Kidney (tissue), 14 donors: ENCODE measurements around the gene SH3BP4. TPM values are rescaled to one million over a fixed set of nuclear protein-coding genes. Genes with fewer than 3 reads are reported as not detected.

Source experiments
- DNase-seq, 5 donors: peaks; one replicate each; pipeline ENCODE4 v3.0.0-alpha.2; 2013 to 2020
- FAIRE-seq: peaks from 2 replicates; lab custom pipeline; 2012; peaks lifted over from hg19 to GRCh38; lab: Jason Lieb, UNC
- H3K27ac ChIP-seq, 2 donors: one replicate each; pipeline ENCODE4 v1.7.0; 2013; ENCODE audit warnings: low read depth in 2 of 2, low read length in 2 of 2, inconsistent platforms in 1 of 2
- H3K27me3 ChIP-seq: one replicate; pipeline ENCODE4 v1.7.1; 2013; ENCODE audit warnings: low read length, inconsistent platforms; ENCODE audit not compliant: control insufficient read depth, insufficient read depth
- H3K36me3 ChIP-seq, 3 donors: one replicate each; pipeline versions ENCODE4 v1.7.0 to v1.7.1; 2013; ENCODE audit warnings: low read length in 3 of 3, control low read depth in 1 of 3, inconsistent platforms in 1 of 3; ENCODE audit not compliant: insufficient read depth in 3 of 3, control insufficient read depth in 2 of 3
- H3K4me1 ChIP-seq, 3 donors: one replicate each; pipeline versions ENCODE4 v1.7.0 to v1.7.1; 2013; ENCODE audit warnings: low read length in 3 of 3, inconsistent platforms in 1 of 3, low read depth in 1 of 3; ENCODE audit not compliant: control insufficient read depth in 2 of 3, insufficient read depth in 2 of 3
- H3K4me3 ChIP-seq, 3 donors: one replicate each; pipeline versions ENCODE4 v1.7.0 to v1.8.1; 2013; ENCODE audit warnings: low read length in 3 of 3, control low read depth in 1 of 3, inconsistent platforms in 1 of 3
- H3K9ac ChIP-seq, 3 donors: one replicate each; pipeline versions ENCODE4 v1.7.0 to v1.7.1; 2013; ENCODE audit warnings: low read length in 3 of 3, control low read depth in 1 of 3, inconsistent platforms in 1 of 3
- H3K9me3 ChIP-seq, 3 donors: one replicate each; pipeline versions ENCODE4 v1.7.0 to v1.7.1; 2013; ENCODE audit warnings: low read length in 3 of 3, control low read depth in 1 of 3, inconsistent platforms in 1 of 3; ENCODE audit not compliant: control insufficient read depth in 2 of 3, insufficient read depth in 1 of 3
- CTCF ChIP-seq: IDR thresholded peaks from 3 replicates; pipeline ENCODE4 v1.5.1; 2012; ENCODE audit warnings: mild to moderate bottlenecking, moderate library complexity, borderline replicate concordance; ENCODE audit not compliant: insufficient read depth; ENCODE audit errors: extremely low read depth
- intact Hi-C: fragments of 100-400 bp; cut with DNase I; formaldehyde crosslinking; loops from one replicate; pipeline ENCODE4 v1.11.1; 2022
- polyA plus RNA-seq: library from polyadenylated mRNA; stranded (reverse); fragments of 350-450 nt; fragmentation: Illumina TruSeq; extraction: RNeasy Lipid Tissue Mini Kit (QIAGEN cat#74804); gene quantifications from one replicate; pipeline ENCODE4 v1.2.3, GENCODE V29; 2014; ENCODE audit warnings: low read depth, low replicate concordance; ENCODE audit not compliant: insufficient read depth
- total RNA-seq: library from RNA; stranded (reverse); fragmentation: NEBNext Ultra II Directional; extraction: Animal tissue kit (Norgen Biotek cat#: 25700); gene quantifications from one replicate; pipeline ENCODE4 v1.2.1, GENCODE V29; 2021
- donor health status: control.
- donor health status: control.
- donor health status: control.
- donor health status: control.
- donor health status: control.
- donor health status: DM: yes; HTN: yes; CAD: no.
- donor health status: Normal renal cell carcinoma (clear cell type).

The SH3BP4 gene
- total and polyA plus RNA-seq, 2 donors from 2014 or later, result 20.0 to 52.9 TPM

DNA sequence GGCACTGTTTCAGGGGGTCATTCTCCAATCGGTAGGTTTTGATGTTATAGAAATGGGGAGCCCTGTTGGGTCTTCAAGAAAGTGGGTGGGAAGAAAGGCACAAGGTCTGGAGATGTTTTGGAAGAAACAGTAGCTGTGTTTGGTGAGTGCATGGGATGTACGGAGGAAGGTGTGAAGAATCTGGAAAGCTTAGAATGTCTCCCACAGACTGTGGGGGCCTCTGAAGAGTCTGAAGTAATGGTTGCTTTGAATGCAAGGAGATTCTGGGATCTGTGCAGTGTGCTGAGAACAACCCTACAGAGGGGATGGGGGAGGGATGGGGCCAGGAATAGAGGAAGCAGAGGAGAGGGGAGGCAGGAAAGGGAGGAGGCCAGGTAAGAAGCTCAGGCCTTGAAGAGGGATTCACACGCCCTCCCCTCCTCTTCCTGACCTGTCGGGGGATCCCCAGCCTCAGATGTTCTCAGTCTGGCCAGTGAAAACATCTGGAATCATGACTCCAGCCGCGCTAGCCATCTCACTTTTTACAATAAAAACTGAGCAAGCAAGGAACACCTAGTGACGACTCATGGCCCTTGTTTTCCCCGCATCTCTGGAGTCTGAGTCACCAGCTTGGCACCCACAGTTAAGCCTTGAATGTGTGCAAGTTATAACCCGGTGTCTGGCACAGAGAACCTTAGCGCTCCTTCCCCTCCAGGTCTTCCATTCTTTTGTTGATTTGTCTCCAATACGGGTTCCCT lies 74.2 kb downstream of the SH3BP4 start:
- intact Hi-C loops, result no loop called here
- no peak overlapping the region for H3K4me3 ChIP-seq
- FAIRE-seq, result no peak
- no peak overlapping the region for H3K9ac ChIP-seq
- DNase-seq, result peak in 1 of 5 donors; percentile 49
- H3K9me3 ChIP-seq, result no peaks in the 10 kb centered on the region
- peaks cover 0 to 14% (median 0%) of the 10 kb centered on the region in 3 donors for H3K4me1 ChIP-seq
- H3K27ac ChIP-seq, result no peak overlapping the region
- no peaks in the 10 kb centered on the region for H3K27me3 ChIP-seq
- H3K36me3 ChIP-seq, result no peaks in the 10 kb centered on the region
- no peak for TF ChIP-seq CTCF

- peaks cover 0 to 14% (median 0%) of the 10 kb centered on the region in 3 donors for H3K4me1 ChIP-seq
- no peak overlapping the region for H3K27ac ChIP-seq
- no peak for FAIRE-seq
Measured at GRCh38 chr2:235026649-235027557, 75.1 kb downstream of the SH3BP4 start.

GRCh38 chr2:235027558-235028214 lies 75.9 kb downstream of the SH3BP4 start:
- Histone ChIP-seq H3K4me3 (no peak overlapping the region), H3K9me3 (no peaks in the 10 kb centered on the region), H3K27me3 (no peaks in the 10 kb centered on the region), H3K27ac (no peak overlapping the region), H3K9ac (no peak overlapping the region), H3K36me3 (no peaks in the 10 kb centered on the region), H3K4me1 (peaks cover 0 to 14% (median 0%) of the 10 kb centered on the region in 3 donors)
- no peak for TF ChIP-seq CTCF
- intact Hi-C loops, result no loop called here
- no peak for FAIRE-seq
- DNase-seq, result no peak

More at GRCh38 chr2:235026649-235027557, 75.1 kb downstream of the SH3BP4 start:
- Histone ChIP-seq H3K9ac (no peak overlapping the region), H3K36me3 (no peaks in the 10 kb centered on the region), H3K9me3 (no peaks in the 10 kb centered on the region), H3K27me3 (no peaks in the 10 kb centered on the region), H3K4me3 (no peak overlapping the region)
- DNase-seq, result peak in 1 of 5 donors; percentile 94
- no peak for TF ChIP-seq CTCF
- intact Hi-C loops, result no loop called here
